HG03045 (cell line): ENCODE results near the gene CYP27A1.

Source experiments
- ATAC-seq: cut with Tn5 transposase; IDR thresholded peaks from one replicate; pipeline ENCODE4 v1.9.1; 2021; ENCODE audit warnings: mild to moderate bottlenecking, moderate library complexity; ENCODE audit not compliant: unreplicated experiment

The CYP27A1 gene

GRCh38 chr2:218857371-218858137 is 75.6 kb downstream of the CYP27A1 start:
- no peak for ATAC-seq

DNA sequence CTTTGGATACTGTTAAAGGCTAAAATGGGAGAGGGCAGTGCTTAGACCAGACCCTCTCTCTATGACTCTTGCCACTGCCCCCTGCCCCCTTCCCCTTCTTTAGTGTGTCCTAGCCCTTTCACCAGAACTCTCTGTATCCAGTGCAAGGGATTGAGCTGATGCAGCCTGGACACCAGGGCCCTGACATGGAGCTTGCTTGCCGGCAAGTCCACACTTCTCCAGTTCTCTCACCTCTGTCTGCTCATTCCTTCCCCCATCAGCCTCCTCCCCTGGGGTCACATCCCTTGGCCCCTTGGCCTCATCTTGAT is 76.1 kb downstream of the CYP27A1 start:
- ATAC-seq: no peak

- no peak for ATAC-seq
Measured at GRCh38 chr2:218858671-218859555, 77.0 kb downstream of the CYP27A1 start.

- ATAC-seq: no peak
Measured at GRCh38 chr2:218859556-218859987, 77.6 kb downstream of the CYP27A1 start, which contains the start of gene WNT6. WNT6 (plus strand) TSS chr2:218859805; CDS start chr2:218860038, 233 bp downstream.

- ATAC-seq: no peak
Measured at GRCh38 chr2:218859988-218860831, 78.3 kb downstream of the CYP27A1 start.

- ATAC-seq: no peak
Measured at GRCh38 chr2:218860950-218861381, 79.0 kb downstream of the CYP27A1 start.

DNA sequence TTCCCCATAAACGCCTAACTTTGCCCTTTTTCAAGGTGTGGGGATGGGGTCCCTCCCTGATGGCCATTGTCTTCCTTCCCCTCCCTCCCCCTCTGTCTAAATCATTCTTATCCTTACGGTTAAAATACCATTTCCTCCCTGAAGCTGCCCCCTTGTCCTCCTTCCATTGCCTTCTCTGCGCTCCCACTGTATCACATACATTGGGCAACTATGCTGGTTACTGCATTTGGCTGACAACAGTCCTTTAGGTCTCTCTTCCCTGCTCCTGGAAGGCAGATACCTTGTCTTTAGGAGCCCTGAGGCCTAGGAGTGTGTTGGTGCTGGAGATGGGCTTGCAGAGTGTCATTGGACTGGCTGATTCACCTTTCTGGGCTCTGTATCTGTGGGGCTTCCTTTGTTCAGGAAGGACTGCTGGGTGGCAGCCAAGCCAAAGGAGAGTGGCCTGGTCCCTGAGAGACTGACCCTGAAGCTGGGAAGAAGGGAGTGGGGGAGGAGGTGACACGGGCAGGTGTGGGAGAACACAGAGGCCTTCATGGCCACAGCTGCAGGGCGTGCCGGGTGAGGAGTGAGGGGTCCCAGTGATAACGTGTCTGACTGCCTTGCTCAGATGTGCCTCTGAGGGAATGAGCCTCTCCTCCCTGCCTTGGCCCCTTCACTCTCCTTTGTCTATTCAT is 79.8 kb downstream of the CYP27A1 start:
- ATAC-seq: no peak

DNA sequence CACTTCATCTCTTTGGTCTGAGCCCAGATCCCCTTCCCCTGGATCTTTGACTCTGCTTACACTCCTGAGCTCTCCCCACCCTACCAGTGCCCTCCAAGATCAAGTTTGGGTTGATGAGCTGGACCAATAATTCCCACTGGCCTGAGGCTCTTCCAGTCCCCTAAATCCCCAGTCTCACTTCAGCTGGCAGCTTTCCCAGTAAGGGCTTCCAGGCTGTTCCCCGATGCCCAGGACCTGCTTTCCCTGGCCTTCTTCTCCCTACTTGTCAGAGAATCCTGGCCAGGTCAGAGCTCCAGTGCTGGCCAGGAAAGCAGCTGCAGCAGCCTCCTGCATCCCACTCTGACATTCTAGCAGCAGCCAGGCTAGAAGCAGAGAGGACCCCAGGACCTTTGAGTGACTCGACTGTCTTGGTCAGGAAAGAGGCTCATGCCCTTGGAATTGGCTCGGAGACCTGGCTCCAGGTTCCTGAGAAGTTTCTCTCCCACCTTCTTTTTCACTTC is 81.1 kb downstream of the CYP27A1 start:
- ATAC-seq: no peak
